ENCODE results near the gene LNX1.

Gene LNX1

DNA sequence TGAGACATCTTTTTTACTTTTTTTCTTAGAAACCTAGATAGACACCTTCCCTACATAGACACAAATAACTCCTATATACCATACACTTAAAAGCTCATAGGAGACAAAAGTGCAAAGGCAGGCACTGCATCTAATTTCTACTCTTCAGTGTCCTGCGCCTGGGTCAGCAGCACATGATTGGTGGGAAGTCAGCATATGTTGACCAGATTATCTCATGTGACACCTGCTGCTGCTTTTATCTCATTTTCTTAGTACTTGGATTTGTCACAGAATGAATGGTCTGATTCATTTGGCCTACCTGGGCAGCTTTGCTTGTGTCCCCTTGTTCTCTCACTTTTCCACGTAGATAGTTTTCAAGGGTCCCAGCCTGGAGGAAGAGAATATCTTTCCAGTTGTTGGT is 24.9 kb upstream of the LNX1 start:
- Histone ChIP-seq H3K36me3 (ENCODE audit: low read depth) (no peaks in the 10 kb centered on the region; the same call in 1 of the 2 replicates), H3K27me3 (ENCODE audit: insufficient read depth, poor library complexity, severe bottlenecking) (no peaks in the 10 kb centered on the region), H3K4me1 (ENCODE audit: insufficient read depth, poor library complexity, severe bottlenecking) (no peaks in the 10 kb centered on the region), H3K9me3 (ENCODE audit: severe bottlenecking) (no peaks in the 10 kb centered on the region), H3K27ac (ENCODE audit: poor library complexity, severe bottlenecking) (no peak overlapping the region), H3K4me3 (ENCODE audit: severe bottlenecking) (no peak overlapping the region)
- DNase-seq (ENCODE audit: low spot score) (no peak), ATAC-seq (ENCODE audit: low read depth) (no peak)
- TF ChIP-seq, protein P1, sequence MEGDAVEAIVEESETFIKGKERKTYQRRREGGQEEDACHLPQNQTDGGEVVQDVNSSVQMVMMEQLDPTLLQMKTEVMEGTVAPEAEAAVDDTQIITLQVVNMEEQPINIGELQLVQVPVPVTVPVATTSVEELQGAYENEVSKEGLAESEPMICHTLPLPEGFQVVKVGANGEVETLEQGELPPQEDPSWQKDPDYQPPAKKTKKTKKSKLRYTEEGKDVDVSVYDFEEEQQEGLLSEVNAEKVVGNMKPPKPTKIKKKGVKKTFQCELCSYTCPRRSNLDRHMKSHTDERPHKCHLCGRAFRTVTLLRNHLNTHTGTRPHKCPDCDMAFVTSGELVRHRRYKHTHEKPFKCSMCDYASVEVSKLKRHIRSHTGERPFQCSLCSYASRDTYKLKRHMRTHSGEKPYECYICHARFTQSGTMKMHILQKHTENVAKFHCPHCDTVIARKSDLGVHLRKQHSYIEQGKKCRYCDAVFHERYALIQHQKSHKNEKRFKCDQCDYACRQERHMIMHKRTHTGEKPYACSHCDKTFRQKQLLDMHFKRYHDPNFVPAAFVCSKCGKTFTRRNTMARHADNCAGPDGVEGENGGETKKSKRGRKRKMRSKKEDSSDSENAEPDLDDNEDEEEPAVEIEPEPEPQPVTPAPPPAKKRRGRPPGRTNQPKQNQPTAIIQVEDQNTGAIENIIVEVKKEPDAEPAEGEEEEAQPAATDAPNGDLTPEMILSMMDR (IDR thresholded peaks at IDR 0.05; ENCODE audit: poor library complexity, severe bottlenecking) = no peak

DNA sequence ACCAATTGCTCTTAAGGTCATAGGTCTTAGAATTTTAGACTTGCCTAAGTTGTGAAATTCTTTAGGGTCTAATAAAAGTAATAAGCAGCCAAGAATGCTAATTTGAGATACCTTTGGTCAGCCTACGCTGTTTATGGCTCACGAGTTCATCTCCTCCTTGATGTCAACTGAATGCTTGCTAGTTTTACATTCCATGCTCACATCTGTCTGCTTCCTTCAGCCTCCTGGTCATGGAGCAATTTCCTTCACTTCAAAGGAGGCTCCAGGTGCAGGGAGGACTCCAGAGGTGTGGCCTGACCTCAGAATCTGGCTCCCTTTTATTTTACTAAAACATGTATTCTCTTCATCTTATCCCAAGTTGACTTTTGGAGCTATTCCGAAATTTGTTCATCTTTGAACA is 23.3 kb upstream of the LNX1 start:
- Histone ChIP-seq H3K4me1 (ENCODE audit: insufficient read depth, poor library complexity, severe bottlenecking) (no peaks in the 10 kb centered on the region), H3K27me3 (ENCODE audit: insufficient read depth, poor library complexity, severe bottlenecking) (no peaks in the 10 kb centered on the region), H3K36me3 (ENCODE audit: low read depth) (no peaks in the 10 kb centered on the region; the same call in 1 of the 2 replicates), H3K4me3 (ENCODE audit: severe bottlenecking) (no peak overlapping the region), H3K27ac (ENCODE audit: poor library complexity, severe bottlenecking) (no peak overlapping the region), H3K9me3 (ENCODE audit: severe bottlenecking) (no peaks in the 10 kb centered on the region)
- ATAC-seq (ENCODE audit: low read depth) (no peak), DNase-seq (ENCODE audit: low spot score) (no peak)
- TF ChIP-seq, protein P1 (IDR thresholded peaks at IDR 0.05; ENCODE audit: poor library complexity, severe bottlenecking) = no peak

DNA sequence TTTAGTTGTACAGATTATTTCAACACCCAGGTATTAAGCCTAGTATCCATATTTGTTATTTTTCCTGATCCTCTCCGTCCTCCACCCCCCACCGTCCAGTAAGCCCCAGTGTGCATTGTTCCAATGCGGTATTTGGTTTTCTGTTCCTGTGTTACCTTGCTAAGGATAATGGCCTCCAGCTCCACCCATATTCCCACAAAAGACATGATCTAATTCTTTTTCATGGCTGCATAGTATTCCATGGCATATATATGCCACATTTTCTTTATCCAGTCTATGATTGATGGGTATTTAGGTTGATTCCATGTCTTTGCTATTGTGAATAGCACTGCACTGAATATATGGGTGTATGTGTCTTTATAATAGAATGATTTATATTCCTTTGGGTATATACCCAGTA is 22.1 kb upstream of the LNX1 start:
- ATAC-seq (ENCODE audit: low read depth) (no peak), DNase-seq (ENCODE audit: low spot score) (no peak)
- H3K27me3 ChIP-seq (ENCODE audit: insufficient read depth, poor library complexity, severe bottlenecking) = no peaks in the 10 kb centered on the region
- H3K27ac ChIP-seq (ENCODE audit: poor library complexity, severe bottlenecking) = no peak overlapping the region
- no peak overlapping the region for H3K4me3 ChIP-seq (ENCODE audit: severe bottlenecking)
- H3K9me3 ChIP-seq (ENCODE audit: severe bottlenecking) = no peaks in the 10 kb centered on the region
- no peaks in the 10 kb centered on the region; the same call in 1 of the 2 replicates for H3K36me3 ChIP-seq (ENCODE audit: low read depth)
- TF ChIP-seq, protein P1 (IDR thresholded peaks at IDR 0.05; ENCODE audit: poor library complexity, severe bottlenecking) = no peak
- no peaks in the 10 kb centered on the region for H3K4me1 ChIP-seq (ENCODE audit: insufficient read depth, poor library complexity, severe bottlenecking)

DNA sequence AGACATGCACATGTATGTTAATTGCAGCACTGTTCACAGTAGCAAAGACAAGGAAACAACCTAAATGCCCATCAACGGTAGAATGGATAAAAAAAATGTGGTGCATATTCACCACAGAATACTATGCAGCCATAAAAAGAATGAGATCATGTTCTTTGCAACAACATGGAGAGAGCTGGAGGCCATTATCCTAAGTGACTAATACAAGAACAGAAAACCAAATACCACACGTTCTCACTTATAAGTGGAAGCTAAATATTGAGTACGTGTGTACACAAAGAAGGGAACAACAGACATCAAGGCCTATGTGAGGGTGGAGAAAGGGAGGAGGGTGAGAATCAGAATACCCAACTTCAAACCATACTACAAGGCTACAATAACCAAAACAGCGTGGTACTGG is 17.4 kb upstream of the LNX1 start:
- ATAC-seq (ENCODE audit: low read depth) (no peak), DNase-seq (ENCODE audit: low spot score) (no peak)
- no peak overlapping the region for H3K27ac ChIP-seq (ENCODE audit: poor library complexity, severe bottlenecking)
- TF ChIP-seq, protein P1 (IDR thresholded peaks at IDR 0.05; ENCODE audit: poor library complexity, severe bottlenecking) = no peak
- no peaks in the 10 kb centered on the region; the same call in 1 of the 2 replicates for H3K36me3 ChIP-seq (ENCODE audit: low read depth)
- H3K27me3 ChIP-seq (ENCODE audit: insufficient read depth, poor library complexity, severe bottlenecking) = no peaks in the 10 kb centered on the region
- peaks cover 2% of the 10 kb centered on the region for H3K9me3 ChIP-seq (ENCODE audit: severe bottlenecking)
- H3K4me1 ChIP-seq (ENCODE audit: insufficient read depth, poor library complexity, severe bottlenecking) = no peaks in the 10 kb centered on the region
- no peak overlapping the region for H3K4me3 ChIP-seq (ENCODE audit: severe bottlenecking)

DNA sequence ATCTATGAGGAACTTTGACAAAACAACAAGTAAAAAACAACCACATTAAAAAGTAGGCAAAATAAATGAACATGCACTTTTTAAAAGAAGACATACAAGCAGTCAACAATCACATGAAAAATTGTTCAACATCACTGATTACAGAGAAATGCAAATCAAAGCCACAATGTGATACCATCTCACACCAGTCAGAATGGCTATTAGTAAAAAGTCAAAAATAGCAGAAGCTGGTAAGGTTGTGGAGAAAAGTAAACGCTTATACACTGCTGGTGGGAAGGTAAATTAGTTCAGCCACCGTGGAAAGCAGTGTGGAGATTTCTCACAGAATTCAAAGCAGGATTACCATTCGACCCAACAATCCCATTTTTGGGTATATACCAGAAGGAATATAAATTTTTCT is 17.0 kb upstream of the LNX1 start:
- ATAC-seq (ENCODE audit: low read depth) = no peak
- Histone ChIP-seq H3K27me3 (ENCODE audit: insufficient read depth, poor library complexity, severe bottlenecking) (no peaks in the 10 kb centered on the region), H3K4me3 (ENCODE audit: severe bottlenecking) (no peak overlapping the region), H3K36me3 (ENCODE audit: low read depth) (no peaks in the 10 kb centered on the region; the same call in 1 of the 2 replicates), H3K4me1 (ENCODE audit: insufficient read depth, poor library complexity, severe bottlenecking) (no peaks in the 10 kb centered on the region), H3K27ac (ENCODE audit: poor library complexity, severe bottlenecking) (no peak overlapping the region), H3K9me3 (ENCODE audit: severe bottlenecking) (peaks cover 2% of the 10 kb centered on the region)
- DNase-seq (ENCODE audit: low spot score) = no peak
- TF ChIP-seq, protein P1 (IDR thresholded peaks at IDR 0.05; ENCODE audit: poor library complexity, severe bottlenecking) = no peak
